ENCODE measurements around the gene MLLT3.

Gene MLLT3

GRCh38 chr9:20508242-20508641 is 114.1 kb downstream of the MLLT3 start:
- H3K9me3 ChIP-seq (replicated peaks; ENCODE audit: insufficient read depth, low read length): no peaks in the 10 kb centered on the region
- no peak overlapping the region for H3K9ac ChIP-seq (ENCODE audit: low read length)
- H3K4me2 ChIP-seq (ENCODE audit: low read depth, low read length): no peak overlapping the region
- H4K20me1 ChIP-seq (ENCODE audit: insufficient read depth, low read length): no peaks in the 10 kb centered on the region
- no peaks in the 10 kb centered on the region for H3K27me3 ChIP-seq (replicated peaks; ENCODE audit: insufficient read depth, low read length)
- H2AFZ ChIP-seq (ENCODE audit: low read length): no peak overlapping the region
- peaks cover 41% of the 10 kb centered on the region for H3K79me2 ChIP-seq (ENCODE audit: low read length)
- no peak overlapping the region for H3K27ac ChIP-seq (ENCODE audit: low read length)
- H3K36me3 ChIP-seq (replicated peaks; ENCODE audit: insufficient read depth, low read length): no peaks in the 10 kb centered on the region
- DNase-seq: no peak
- TF ChIP-seq EZH2phosphoT487 (IDR thresholded peaks at IDR 0.05; ENCODE audit: low read length) (no peak), CTCF (IDR thresholded peaks at IDR 0.05; ENCODE audit: low read length) (no peak), EZH2 (optimal IDR thresholded peaks at IDR 0.05; ENCODE audit: low read depth, low read length) (no peak)
- no peak overlapping the region for H3K4me3 ChIP-seq (ENCODE audit: low read length)
- H3K4me1 ChIP-seq (ENCODE audit: low read length): no peaks in the 10 kb centered on the region
- H3K9me2 ChIP-seq (replicated peaks; ENCODE audit: insufficient read depth, low read length): no peaks in the 10 kb centered on the region
- no peaks in the 10 kb centered on the region for H3F3A ChIP-seq (ENCODE audit: insufficient read depth, low read length)

DNA sequence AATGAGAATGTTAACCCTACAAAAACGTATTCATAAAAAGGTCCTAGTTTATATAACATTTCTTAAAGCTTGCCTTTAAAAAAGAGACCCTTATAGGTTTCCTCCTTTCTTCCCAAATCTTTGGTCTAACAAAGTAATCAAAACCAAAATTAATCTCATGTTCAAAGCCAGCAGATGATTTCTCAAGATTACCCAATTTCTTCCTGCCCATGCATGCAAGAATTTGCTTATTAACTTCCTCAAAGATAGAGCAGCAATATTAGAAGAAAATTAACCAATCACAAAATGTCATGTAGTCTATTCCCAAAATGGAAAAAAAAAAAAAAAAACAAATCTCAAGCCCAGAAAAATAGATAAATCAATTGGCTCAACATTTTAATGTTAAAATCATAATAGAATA is 114.9 kb downstream of the MLLT3 start:
- H3K27me3 ChIP-seq (replicated peaks; ENCODE audit: insufficient read depth, low read length): no peaks in the 10 kb centered on the region
- H3K4me3 ChIP-seq (ENCODE audit: low read length): no peak overlapping the region
- H3K79me2 ChIP-seq (ENCODE audit: low read length): peaks cover 39% of the 10 kb centered on the region
- TF ChIP-seq CTCF (IDR thresholded peaks at IDR 0.05; ENCODE audit: low read length): no peak
- no peak for TF ChIP-seq EZH2phosphoT487 (IDR thresholded peaks at IDR 0.05; ENCODE audit: low read length)
- TF ChIP-seq EZH2 (optimal IDR thresholded peaks at IDR 0.05; ENCODE audit: low read depth, low read length): no peak
- H2AFZ ChIP-seq (ENCODE audit: low read length): no peak overlapping the region
- H3K27ac ChIP-seq (ENCODE audit: low read length): no peak overlapping the region
- H3K4me2 ChIP-seq (ENCODE audit: low read depth, low read length): no peak overlapping the region
- no peaks in the 10 kb centered on the region for H3K4me1 ChIP-seq (ENCODE audit: low read length)
- no peaks in the 10 kb centered on the region for H3F3A ChIP-seq (ENCODE audit: insufficient read depth, low read length)
- no peaks in the 10 kb centered on the region for H3K9me3 ChIP-seq (replicated peaks; ENCODE audit: insufficient read depth, low read length)
- DNase-seq: no peak
- H3K9me2 ChIP-seq (replicated peaks; ENCODE audit: insufficient read depth, low read length): no peaks in the 10 kb centered on the region
- H4K20me1 ChIP-seq (ENCODE audit: insufficient read depth, low read length): no peaks in the 10 kb centered on the region
- H3K36me3 ChIP-seq (replicated peaks; ENCODE audit: insufficient read depth, low read length): no peaks in the 10 kb centered on the region
- H3K9ac ChIP-seq (ENCODE audit: low read length): no peak overlapping the region

DNA sequence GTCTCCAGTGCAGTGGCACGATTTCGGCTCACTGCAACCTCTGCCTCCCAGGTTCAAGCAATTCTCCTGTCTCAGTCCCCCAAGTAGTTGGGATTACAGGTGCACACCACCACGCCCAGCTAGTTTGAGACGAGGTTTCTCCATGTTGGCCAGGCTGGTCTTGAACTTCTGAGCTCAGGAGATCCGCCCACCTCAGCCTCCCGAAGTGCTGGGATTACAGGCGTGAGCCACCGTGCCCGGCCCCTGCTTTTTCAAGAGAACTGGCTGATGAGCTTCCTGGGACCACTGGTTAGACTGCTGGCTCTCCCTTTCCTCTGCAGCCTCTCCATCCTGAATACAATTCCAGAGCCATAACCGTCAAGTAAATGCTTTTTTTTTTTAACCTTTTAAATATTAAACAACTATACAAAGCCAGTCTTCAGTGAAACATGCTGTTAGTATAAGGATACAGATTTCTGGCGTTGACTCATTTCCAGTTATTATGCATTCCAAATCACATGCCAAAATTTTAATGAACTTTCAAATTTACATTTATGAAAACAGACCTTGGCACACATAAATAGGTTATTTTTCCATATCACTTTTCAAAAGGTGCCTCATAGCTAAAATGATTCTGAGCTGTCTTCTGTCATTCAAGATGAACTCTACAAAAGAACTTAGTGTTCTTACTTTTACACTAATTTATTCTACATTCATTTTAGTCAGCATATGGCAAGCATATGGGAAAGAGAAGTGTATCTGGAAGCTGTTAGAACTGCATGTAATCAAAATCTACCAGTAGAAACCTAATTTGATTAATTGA is 116.0 kb downstream of the MLLT3 start:
- H3K4me1 ChIP-seq (ENCODE audit: low read length): no peaks in the 10 kb centered on the region
- H4K20me1 ChIP-seq (ENCODE audit: insufficient read depth, low read length): no peaks in the 10 kb centered on the region
- H3K36me3 ChIP-seq (replicated peaks; ENCODE audit: insufficient read depth, low read length): no peaks in the 10 kb centered on the region
- no peaks in the 10 kb centered on the region for H3K9me3 ChIP-seq (replicated peaks; ENCODE audit: insufficient read depth, low read length)
- H3K27ac ChIP-seq (ENCODE audit: low read length): no peak overlapping the region
- TF ChIP-seq EZH2 (optimal IDR thresholded peaks at IDR 0.05; ENCODE audit: low read depth, low read length): no peak
- no peak for TF ChIP-seq EZH2phosphoT487 (IDR thresholded peaks at IDR 0.05; ENCODE audit: low read length)
- H3F3A ChIP-seq (ENCODE audit: insufficient read depth, low read length): no peaks in the 10 kb centered on the region
- peaks cover 34% of the 10 kb centered on the region for H3K79me2 ChIP-seq (ENCODE audit: low read length)
- no peak for DNase-seq
- no peak overlapping the region for H3K9ac ChIP-seq (ENCODE audit: low read length)
- no peak overlapping the region for H3K4me3 ChIP-seq (ENCODE audit: low read length)
- no peaks in the 10 kb centered on the region for H3K27me3 ChIP-seq (replicated peaks; ENCODE audit: insufficient read depth, low read length)
- no peak overlapping the region for H2AFZ ChIP-seq (ENCODE audit: low read length)
- no peak overlapping the region for H3K4me2 ChIP-seq (ENCODE audit: low read depth, low read length)
- H3K9me2 ChIP-seq (replicated peaks; ENCODE audit: insufficient read depth, low read length): no peaks in the 10 kb centered on the region

- no peak for DNase-seq
- H3K79me2 ChIP-seq (ENCODE audit: low read length): peaks cover 36% of the 10 kb centered on the region
- H4K20me1 ChIP-seq (ENCODE audit: insufficient read depth, low read length): no peaks in the 10 kb centered on the region
Observed at GRCh38 chr9:20505574-20505973, 116.7 kb downstream of the MLLT3 start.

More at GRCh38 chr9:20505574-20505973, 116.7 kb downstream of the MLLT3 start:
- H3K9ac ChIP-seq (ENCODE audit: low read length): no peak overlapping the region
- H3K9me3 ChIP-seq (replicated peaks; ENCODE audit: insufficient read depth, low read length): no peaks in the 10 kb centered on the region
- no peak overlapping the region for H3K4me3 ChIP-seq (ENCODE audit: low read length)
- no peak for TF ChIP-seq CTCF (IDR thresholded peaks at IDR 0.05; ENCODE audit: low read length)
- no peak for TF ChIP-seq EZH2 (optimal IDR thresholded peaks at IDR 0.05; ENCODE audit: low read depth, low read length)
- no peak for TF ChIP-seq EZH2phosphoT487 (IDR thresholded peaks at IDR 0.05; ENCODE audit: low read length)
- H2AFZ ChIP-seq (ENCODE audit: low read length): no peak overlapping the region
- no peak overlapping the region for H3K4me2 ChIP-seq (ENCODE audit: low read depth, low read length)
- no peak overlapping the region for H3K27ac ChIP-seq (ENCODE audit: low read length)
- H3K4me1 ChIP-seq (ENCODE audit: low read length): no peaks in the 10 kb centered on the region
- H3F3A ChIP-seq (ENCODE audit: insufficient read depth, low read length): no peaks in the 10 kb centered on the region
- no peaks in the 10 kb centered on the region for H3K9me2 ChIP-seq (replicated peaks; ENCODE audit: insufficient read depth, low read length)
- H3K36me3 ChIP-seq (replicated peaks; ENCODE audit: insufficient read depth, low read length): no peaks in the 10 kb centered on the region
- H3K27me3 ChIP-seq (replicated peaks; ENCODE audit: insufficient read depth, low read length): no peaks in the 10 kb centered on the region

All from MM.1S (cell line).